Right atrium auricular region (tissue), 2 donors: Measurements from ENCODE around the gene COQ2. TPM values are rescaled to one million over a fixed set of nuclear protein-coding genes. Genes with fewer than 3 reads are reported as not detected.
A peak's percentile ranks its signal among the peaks of the same experiment; 100 is the strongest.
"Not testable (repeated sequence)": the region's sequence is repeated elsewhere in the genome, so short reads cannot be mapped to it uniquely, and the experiment has no call there.

Experiments
- DNase-seq: peaks from one replicate; pipeline ENCODE4 v3.0.0-alpha.2; 2019; ENCODE audit warnings: low spot score
- H3K27ac ChIP-seq, 2 donors: fragments of 200-600 bp; sonication (generic); 1 replicate in 1 of 2; 2 replicates in 1 of 2; pipeline ENCODE4 v1.5.1; 2016 to 2019
- H3K27me3 ChIP-seq, 2 donors: fragments of 200-600 bp; sonication (generic); one replicate each; pipeline versions ENCODE4 v1.5.1 to v1.6.0; 2017 to 2019
- H3K36me3 ChIP-seq: fragments of 200-600 bp; sonication (generic); one replicate; pipeline ENCODE4 v1.5.1; 2016
- H3K4me1 ChIP-seq, 2 donors: fragments of 200-600 bp; sonication (generic); one replicate each; pipeline versions ENCODE4 v1.5.1 to v1.6.0; 2017 to 2019
- H3K4me3 ChIP-seq, 2 donors: fragments of 200-600 bp; sonication (generic); 1 replicate in 1 of 2; 2 replicates in 1 of 2; pipeline ENCODE4 v1.5.1; 2017 to 2019; ENCODE audit warnings: mild to moderate bottlenecking in 1 of 2, moderate library complexity in 1 of 2
- H3K9me3 ChIP-seq, 2 donors: fragments of 200-600 bp; sonication (generic); one replicate each; pipeline ENCODE4 v1.5.1; 2019
- total RNA-seq, 2 donors: library from RNA; depleted of rRNA; stranded (reverse); fragments of >200 nt; gene quantifications; one replicate each; pipeline ENCODE4 v1.1.0, GENCODE V29; 2016
- TF ChIP-seq, protein P1 (sequence below), 2 donors: fragments of 200-600 bp; sonication (generic); IDR thresholded peaks; one replicate each; pipeline ENCODE4 v1.5.1; 2019; ENCODE audit warnings: antibody characterized with exemption in 2 of 2

The COQ2 gene
- total RNA-seq, 2 donors from 2014 or later = 12.0 to 15.1 TPM

DNA sequence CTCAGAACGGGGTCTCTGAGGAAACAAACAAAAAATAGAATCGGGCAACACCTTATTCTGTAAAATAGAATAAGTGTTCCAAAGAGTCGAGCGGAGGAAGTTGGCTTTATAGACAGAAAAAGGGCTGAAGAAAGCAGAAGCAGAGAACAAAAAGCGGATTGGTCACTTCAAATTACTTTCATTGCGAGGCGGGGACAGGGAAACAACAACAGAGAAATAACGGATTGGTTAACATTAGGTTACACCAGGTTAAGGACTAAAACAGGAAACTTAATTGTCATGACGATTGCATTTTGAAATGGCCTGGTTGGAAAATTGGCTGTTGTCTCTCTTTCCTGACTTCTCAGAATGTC lies 433 bp upstream of the COQ2 start:
- Histone ChIP-seq H3K27ac (peak overlapping the region; percentile 90 to 94), H3K27me3 (no peaks in the 10 kb centered on the region), H3K9me3 (no peaks in the 10 kb centered on the region), H3K36me3 (no peaks in the 10 kb centered on the region), H3K4me1 (peaks cover 0 to 15% of the 10 kb centered on the region in 2 donors), H3K4me3 (peak overlapping the region; percentile 65 to 67)
- TF ChIP-seq, protein P1, sequence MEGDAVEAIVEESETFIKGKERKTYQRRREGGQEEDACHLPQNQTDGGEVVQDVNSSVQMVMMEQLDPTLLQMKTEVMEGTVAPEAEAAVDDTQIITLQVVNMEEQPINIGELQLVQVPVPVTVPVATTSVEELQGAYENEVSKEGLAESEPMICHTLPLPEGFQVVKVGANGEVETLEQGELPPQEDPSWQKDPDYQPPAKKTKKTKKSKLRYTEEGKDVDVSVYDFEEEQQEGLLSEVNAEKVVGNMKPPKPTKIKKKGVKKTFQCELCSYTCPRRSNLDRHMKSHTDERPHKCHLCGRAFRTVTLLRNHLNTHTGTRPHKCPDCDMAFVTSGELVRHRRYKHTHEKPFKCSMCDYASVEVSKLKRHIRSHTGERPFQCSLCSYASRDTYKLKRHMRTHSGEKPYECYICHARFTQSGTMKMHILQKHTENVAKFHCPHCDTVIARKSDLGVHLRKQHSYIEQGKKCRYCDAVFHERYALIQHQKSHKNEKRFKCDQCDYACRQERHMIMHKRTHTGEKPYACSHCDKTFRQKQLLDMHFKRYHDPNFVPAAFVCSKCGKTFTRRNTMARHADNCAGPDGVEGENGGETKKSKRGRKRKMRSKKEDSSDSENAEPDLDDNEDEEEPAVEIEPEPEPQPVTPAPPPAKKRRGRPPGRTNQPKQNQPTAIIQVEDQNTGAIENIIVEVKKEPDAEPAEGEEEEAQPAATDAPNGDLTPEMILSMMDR (IDR thresholded peaks at IDR 0.05) = no peak
- DNase-seq = no peak

DNA sequence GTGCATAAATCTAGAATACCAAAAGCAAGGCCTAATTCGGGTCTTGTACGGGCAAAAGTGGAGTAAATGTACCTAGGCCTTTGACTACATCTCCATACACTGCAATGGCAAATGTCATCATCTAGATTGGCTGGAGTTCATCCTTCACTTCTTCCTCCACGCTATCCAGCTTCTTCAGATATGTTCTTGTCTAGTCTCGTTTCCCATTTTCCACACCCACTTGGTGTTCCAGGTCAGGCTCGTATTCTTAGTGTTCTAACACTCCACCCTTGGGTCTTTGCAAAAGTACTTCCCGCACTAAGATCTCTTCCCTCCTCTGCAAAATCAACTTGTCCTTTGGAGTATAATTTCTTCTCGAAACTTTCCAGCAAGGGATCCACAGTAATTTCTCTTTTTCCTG lies 1.4 kb downstream of the COQ2 start:
- Histone ChIP-seq H3K27ac (no peak overlapping the region), H3K36me3 (no peaks in the 10 kb centered on the region), H3K4me1 (peaks cover 0 to 15% of the 10 kb centered on the region in 2 donors), H3K4me3 (no peak overlapping the region), H3K9me3 (no peaks in the 10 kb centered on the region), H3K27me3 (no peaks in the 10 kb centered on the region)
- TF ChIP-seq, protein P1 (IDR thresholded peaks at IDR 0.05) = no peak
- DNase-seq = no peak

DNA sequence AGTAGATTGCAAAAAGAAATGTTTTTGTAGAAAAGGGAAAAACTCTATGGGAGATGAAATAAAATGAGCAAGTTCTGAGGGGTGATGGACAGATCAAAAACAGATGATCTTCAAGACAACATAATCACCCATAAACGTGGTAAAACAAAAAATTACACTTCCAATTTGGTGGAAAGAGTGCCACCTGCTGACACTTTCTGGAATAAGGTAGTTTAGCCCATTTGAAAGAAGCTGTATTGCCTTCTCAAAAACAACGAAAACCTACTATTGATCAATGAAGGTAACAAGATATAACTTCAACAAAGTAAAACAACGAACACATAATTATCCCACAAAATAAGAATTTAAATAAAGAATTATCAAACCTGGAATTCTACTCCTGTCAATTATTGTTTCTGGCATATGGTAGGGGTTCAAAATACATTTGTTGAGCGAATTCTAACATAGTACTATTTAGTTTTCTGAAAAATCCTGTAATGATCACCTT lies 2.5 kb downstream of the COQ2 start:
- no peak overlapping the region for H3K27ac ChIP-seq
- H3K4me3 ChIP-seq = no peak overlapping the region
- H3K36me3 ChIP-seq = no peaks in the 10 kb centered on the region
- no peak for DNase-seq
- H3K9me3 ChIP-seq = no peaks in the 10 kb centered on the region
- TF ChIP-seq, protein P1 (IDR thresholded peaks at IDR 0.05) = peak; percentile 54 to 71
- peaks cover 0 to 15% of the 10 kb centered on the region in 2 donors for H3K4me1 ChIP-seq
- H3K27me3 ChIP-seq = no peaks in the 10 kb centered on the region

DNA sequence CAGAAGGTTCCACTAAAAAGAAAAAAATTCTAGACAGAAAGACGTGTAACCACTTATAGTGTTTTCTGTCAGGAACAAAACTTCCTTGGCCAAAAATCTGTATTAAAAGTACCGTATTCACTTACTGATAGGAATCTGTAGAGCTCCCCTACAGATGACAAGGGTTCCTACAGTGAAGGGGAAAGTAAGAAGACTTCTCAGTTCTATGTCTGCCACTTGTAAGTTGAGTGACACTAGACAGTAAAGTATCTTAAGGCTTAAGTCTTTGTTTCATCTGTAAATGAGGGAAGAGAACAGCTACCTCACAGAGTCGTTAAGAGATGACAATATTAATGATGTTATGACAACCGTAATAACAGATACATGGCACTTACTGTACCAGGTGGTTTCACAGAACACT lies 3.3 kb downstream of the COQ2 start:
- TF ChIP-seq, protein P1 (IDR thresholded peaks at IDR 0.05) = no peak
- Histone ChIP-seq H3K36me3 (no peaks in the 10 kb centered on the region), H3K4me3 (no peak overlapping the region), H3K27me3 (no peaks in the 10 kb centered on the region), H3K27ac (no peak overlapping the region), H3K9me3 (no peaks in the 10 kb centered on the region), H3K4me1 (peaks cover 0 to 15% of the 10 kb centered on the region in 2 donors)
- no peak for DNase-seq

DNA sequence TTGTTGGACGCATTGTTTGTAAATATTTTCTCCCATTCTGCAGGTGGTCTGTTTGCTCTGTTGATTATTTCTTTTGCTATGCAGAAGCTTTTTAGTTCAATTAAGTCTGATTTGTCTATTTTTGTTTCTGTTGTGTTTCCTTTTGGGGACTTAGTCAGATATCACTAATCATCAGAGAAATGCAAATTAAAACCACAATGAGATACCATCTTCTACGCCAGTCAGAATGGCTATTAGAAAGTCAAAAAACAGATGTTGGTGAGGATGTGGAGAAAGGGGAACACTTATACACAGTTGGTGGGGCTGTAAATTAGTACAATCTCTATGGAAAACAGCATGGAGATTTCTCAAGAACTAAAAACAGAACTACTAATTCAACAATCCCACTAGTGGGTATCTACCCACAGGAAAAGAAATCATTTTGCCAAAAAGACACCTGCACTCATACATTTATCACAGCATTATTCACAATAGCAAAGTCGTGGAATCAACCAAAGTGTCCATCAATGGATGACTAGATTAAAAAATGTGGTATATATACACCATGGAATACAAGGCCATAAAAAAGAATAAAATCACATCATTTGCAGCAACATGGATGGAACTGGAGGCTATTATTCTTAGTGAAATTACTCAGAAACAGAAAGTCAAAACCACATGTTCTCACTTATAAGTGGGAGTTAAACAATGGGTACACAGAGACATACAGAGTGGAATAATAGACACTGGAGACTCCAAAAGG lies 8.1 kb downstream of the COQ2 start:
- H3K9me3 ChIP-seq = no peaks in the 10 kb centered on the region
- TF ChIP-seq, protein P1 (IDR thresholded peaks at IDR 0.05) = no peak
- H3K27me3 ChIP-seq = no peaks in the 10 kb centered on the region
- H3K4me3 ChIP-seq = no peak overlapping the region
- no peak for DNase-seq
- H3K27ac ChIP-seq = no peak overlapping the region
- no peaks in the 10 kb centered on the region for H3K4me1 ChIP-seq
- peaks cover 5% of the 10 kb centered on the region for H3K36me3 ChIP-seq

DNA sequence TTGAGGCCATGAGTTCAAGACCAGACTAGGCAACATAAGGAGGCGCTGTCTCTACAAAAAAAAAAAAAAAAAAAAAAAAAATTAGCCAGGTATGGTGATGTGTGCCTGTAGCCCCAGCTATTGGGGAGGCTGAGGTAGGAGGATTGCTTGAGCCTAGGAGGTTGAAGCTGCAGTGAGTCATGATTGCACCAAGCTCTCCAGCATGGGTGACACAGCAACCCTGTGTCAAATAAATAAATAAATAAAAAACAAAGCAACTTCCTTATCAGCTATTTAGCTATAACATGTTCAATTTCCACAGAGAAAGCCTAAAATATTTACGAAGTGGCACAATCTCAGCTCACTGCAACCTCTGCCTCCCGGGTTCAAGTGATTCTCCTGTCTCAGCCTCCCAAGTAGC lies 10.7 kb downstream of the COQ2 start:
- not testable (repeated sequence) for H3K27me3 ChIP-seq, DNase-seq, H3K4me3 ChIP-seq, H3K4me1 ChIP-seq, H3K27ac ChIP-seq, H3K9me3 ChIP-seq, H3K36me3 ChIP-seq
